IPS-NIHi11 (cell line): Measurements from ENCODE around the gene PYGO2.
"Not testable (repeated sequence)": the region's sequence is repeated elsewhere in the genome, so short reads cannot be mapped to it uniquely, and the experiment has no call there.

Experiments used
- DNase-seq: peaks from one replicate; pipeline ENCODE4 v3.0.0; 2012; ENCODE audit warnings: mixed read lengths, low spot score

Gene PYGO2

DNA sequence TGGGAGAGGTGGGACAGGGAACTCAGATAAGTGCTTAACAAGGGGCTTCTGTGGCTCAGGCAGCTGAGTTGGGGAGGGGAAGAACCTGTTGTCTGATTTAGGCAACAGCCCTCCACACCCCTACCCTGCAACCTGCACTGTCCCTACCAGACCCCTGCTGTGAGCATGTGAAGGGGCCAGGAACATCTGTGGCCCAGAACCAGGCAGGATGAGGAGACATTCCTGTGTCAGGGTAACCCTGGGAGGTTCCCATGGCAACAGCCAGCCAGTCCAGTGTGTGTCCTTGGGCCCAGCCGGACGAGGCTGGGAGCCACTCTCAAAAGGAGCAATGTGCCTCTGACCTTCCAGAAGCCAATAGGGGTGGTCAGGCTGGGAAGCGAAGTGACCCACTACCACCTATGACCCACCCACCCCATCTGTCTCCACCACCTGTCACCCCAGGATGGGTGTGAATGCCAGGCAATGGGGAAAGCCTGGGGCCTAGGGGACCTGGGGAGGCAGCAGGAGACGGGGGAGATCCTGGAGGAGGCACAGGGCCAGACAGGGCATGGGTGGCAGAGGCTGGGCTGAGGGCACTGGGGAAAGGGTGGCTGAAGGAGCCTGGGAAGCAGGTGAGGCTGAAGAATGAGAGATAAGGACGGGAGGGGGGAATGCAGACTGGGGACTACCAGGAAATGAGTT, 20.1 kb downstream of the PYGO2 start:
- peak; percentile 33 for DNase-seq

DNA sequence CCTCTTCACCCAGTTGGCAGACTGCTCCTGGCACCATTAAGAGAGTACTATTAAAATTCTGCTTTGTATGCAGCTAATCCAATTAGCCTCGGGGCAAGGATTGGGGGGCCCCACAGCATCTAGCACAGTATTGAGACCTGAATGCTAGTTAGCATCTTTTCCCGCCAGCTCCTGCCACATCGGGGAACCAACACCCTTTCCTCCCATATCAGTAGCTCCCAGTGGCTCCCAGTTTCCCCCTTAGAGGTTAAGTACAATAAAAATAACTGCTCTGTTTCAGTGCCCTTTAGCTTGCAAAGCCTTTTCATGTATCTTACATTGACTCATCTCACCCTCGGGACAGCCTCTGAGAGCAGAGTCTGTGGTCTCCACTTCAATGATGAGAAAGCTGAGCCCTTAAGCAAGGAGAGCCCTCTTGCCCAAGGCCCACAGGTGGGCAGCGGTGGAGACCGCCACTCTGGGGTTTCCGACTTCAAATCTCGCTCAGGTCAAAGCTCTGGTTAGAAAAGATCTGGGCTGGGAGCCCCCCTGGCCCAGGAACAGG, 20.9 kb downstream of the PYGO2 start:
- no peak for DNase-seq

DNA sequence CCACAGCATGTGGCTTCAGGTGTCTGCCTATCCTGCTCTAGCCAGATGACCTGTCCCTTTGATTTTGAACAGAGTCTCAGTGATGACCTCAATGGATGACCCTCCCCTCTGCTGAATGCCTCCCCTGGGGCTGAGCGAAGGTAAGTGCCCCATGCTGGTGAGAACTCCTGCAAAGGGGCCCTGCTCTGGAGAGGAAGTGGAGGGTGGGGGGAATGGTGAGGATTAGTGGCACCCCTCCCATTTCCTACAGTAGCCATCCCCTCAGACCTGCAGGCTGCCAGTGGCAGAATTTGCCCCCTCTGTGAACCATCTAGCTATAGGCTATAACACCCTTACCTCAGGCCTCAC, 21.4 kb downstream of the PYGO2 start:
- no peak for DNase-seq

DNA sequence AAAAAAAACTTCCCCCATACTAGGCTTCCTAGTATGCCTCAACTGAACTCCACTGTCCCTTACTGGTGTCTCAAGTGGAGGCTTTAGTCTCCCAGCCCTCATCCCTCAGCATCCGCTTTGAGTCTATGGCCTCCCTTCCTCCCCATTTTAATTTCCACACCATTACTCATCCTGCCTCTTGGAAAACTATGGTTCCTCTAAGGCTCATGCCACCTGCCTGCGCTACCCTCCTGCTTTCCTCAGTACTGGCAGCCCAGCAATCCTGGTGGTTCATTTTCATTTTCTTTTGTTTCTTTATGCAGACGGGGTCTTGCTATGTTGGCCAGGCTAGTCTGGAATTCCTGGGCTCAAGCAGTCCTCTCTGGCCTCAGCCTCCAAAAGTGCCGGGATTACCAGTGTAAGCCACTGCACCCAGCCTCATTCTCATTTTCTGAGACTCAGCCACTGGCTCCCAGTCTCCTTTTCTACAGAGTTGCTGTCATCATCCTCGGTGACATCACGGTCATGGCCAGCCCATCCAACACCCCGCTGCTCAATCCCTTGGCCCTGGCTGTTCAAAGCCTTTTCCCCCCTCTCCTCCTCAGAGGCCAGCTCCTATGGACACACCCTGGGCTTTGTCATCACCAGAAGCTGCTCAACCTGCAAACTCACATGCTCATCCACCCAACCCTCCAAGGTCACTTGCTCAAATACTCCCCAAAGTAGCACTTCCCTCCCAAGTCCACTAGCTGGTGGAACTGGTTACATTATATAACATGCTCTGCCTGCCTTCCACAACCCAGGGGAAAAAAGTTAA, 22.8 kb downstream of the PYGO2 start:
- DNase-seq: no peak

DNA sequence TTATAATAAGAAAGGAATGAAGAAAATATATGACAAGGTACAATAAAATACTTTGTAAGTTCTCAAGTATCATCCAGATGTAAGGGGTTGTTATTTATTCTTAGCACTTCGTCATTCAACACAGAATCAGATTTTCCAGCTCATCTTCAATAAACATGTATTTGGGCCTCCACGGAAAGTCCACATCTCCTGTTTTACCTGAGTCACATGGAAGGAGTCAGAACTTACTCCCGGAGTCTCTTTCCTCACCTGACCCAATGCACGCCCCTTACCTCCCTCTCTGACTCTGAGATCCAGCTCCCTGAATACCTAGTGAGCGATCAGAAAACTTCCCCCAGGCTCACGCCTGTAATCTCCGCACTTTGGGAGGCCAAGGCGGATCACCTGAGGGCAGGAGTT, 23.6 kb downstream of the PYGO2 start:
- no peak for DNase-seq

DNA sequence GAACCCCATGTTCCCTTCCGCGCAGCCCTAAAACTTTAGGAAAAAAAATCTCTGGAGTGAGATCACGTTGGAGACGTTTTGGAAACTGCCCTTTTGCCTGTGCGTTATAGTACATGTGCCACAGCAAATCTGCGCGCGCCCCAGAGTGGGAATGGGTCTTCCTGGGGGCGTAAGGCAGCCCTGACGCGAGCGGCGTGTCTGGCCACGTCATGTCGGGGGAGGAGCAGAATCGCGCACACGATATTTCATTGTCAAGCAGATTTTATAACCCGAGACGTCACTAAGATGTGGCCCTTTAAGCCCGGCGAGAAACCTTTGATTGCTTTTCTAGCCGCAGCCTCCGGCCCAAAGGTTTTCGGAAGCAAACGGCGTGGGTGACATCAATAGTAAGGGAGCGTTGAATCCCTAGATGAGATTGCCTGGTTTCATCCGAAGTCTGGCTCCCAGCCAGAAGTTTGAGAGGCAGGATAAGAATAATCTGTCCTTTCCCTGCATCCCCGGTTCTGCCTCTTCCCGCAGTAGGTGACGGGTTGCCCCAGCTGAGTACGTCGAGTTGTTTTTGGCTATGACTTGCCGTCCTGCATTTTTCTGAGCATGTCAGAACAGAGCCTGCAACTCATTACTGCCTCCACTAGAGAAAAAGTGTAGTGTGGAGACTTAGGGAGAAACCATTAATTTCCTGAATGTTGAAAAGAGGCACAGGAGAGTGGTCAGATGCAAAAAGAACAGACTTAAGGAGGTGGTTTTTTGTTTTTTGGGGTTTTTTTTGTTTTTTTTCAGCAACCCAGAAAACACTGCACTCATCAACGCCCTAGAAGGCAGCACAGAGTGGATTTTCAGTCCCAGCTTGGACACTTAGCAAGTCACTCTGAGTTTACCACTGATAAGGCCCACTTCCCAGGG, 24.2 kb downstream of the PYGO2 start:
- peak; percentile 87 for DNase-seq

DNA sequence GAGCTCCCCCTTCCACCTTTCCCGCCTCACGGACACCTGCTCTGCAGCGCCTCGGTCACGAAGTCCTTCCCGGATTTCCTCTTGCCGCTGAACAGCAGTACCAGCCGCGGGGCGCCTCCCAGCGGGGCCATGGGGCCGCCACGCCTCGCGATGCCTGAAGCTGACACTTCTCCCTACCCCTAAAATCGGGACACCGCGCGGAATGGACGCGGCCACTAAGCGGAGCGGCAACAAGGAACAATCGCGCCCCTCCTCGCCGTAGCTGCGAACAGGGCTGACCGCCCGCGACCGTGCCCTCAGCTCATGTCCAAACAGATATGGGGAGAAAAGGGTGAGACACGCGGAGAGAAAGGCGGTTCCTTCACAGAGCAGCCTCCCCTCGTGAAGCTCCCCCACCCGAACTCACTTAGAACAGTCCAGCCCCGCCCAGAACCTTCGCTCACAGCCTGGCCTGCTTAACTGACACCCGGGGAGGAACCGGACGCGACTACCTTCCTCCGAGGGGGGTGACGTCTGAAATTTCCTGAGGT, 25.0 kb downstream of the PYGO2 start, which contains the start of gene PMVK:
Gene PMVK, minus strand, starts transcription at position 165 of the 530 bp plus-strand sequence. Its CDS starts 34 bp downstream, at position 131.
- peak; percentile 94 for DNase-seq

DNA sequence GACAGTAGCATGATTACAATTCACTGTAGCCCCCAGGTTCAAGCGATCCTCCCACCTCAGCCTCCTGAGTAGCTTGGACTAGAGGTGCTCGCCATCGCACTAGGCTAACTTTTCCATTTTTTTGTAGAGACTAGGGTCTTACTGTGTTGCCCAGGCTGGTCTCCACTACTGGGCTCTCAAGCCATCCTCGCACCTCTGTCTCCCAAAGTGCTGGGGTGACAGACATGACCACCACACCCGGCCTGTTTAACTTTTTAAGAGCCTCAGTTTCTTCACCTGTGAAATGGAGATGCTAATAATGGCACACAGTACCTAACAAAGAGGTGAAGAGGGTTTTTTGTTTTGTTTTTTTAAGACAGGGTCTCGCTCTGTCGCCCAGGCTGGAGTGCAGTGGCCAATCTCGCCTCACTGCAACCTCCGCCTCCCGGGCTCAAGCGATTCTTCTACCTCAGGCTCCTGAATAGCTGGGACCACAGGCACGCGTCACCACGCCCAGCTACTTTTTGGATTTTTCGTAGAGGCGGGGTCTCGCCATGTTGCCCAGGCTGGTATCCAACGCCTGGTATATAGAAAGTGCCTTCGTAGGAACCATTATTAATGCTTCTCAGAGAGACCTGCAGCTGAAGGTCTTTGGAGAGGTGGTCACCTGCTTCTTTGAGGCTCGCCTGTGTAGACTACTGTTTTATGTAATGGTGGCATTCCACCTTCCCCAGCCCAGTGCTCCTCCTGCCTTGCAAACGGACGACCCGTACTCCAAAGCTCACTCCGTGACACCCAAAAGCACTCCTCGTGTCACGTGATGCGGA, 25.6 kb downstream of the PYGO2 start:
- no peak for DNase-seq

DNA sequence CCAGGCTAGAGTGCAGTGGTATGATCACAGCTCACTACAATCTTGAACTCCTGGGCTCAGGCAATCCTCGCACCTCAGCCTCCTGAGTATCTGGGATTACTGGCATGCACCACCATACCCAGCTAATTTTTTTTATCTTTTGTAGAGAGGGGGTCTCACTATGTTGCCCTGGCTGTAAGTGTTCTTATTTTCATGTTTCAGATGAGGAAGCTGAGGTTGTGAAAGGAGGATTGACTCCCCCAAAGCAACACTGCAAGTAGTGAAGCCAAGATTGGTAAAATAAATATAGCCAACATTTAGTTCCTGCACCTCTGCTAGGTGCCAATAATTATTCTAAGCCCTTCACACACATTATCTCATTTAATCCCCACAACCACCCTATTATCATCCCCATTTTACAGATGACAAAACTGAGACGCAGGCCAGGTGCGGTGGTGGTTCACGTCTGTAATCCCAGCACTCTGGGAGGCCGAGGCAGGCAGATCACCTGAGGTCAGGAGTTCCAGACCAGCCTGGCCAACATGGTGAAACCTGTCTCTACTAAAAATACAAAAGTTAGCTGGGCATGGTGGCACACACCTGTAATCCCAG, 27.1 kb downstream of the PYGO2 start:
- DNase-seq: no peak

DNA sequence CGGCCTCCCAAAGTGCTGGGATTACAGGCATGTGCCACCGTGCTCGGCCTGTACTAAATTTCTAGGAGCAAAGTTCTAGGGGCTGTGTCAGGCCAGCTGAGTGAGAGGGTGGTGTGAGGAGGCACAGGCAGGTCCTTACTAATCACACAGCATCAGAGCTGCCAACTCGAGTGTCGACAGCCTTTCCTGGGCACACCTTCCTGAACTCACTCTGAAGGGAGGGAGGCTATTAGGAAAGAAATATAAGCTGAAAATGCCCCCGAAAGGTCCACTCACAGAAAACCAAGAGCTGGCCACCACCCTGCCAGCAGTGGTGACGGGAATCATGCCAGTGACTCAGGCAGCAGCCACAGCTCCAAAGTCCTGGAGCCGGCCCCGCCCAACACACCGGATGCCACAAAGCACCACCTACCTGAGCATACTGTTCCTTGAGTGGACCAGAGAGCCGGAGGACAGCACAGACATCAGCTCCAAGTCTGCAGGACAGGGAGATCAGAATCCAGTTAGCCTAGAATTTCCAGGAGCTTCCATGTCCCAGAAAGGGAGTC, 29.6 kb downstream of the PYGO2 start:
- DNase-seq: peak; percentile 52

DNA sequence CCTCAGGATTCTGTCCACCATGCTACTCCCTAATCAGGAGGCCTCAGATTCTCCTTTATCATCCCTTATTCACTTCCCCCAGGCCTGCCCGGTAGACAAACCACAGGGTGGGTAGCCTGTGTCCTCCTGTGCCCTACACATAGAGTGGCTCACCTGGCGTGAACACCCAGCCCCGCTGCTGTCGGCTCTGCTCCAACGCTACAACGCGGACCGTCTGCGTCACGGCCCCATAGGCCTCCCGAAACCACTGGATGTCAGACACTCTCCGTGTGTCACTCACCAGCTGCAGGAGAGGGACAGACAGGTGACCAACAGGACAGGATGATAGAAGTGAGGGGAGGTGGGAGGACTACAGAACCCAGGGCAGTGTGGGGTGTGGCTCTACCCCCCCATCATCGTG, 35.4 kb downstream of the PYGO2 start:
- no peak for DNase-seq

DNA sequence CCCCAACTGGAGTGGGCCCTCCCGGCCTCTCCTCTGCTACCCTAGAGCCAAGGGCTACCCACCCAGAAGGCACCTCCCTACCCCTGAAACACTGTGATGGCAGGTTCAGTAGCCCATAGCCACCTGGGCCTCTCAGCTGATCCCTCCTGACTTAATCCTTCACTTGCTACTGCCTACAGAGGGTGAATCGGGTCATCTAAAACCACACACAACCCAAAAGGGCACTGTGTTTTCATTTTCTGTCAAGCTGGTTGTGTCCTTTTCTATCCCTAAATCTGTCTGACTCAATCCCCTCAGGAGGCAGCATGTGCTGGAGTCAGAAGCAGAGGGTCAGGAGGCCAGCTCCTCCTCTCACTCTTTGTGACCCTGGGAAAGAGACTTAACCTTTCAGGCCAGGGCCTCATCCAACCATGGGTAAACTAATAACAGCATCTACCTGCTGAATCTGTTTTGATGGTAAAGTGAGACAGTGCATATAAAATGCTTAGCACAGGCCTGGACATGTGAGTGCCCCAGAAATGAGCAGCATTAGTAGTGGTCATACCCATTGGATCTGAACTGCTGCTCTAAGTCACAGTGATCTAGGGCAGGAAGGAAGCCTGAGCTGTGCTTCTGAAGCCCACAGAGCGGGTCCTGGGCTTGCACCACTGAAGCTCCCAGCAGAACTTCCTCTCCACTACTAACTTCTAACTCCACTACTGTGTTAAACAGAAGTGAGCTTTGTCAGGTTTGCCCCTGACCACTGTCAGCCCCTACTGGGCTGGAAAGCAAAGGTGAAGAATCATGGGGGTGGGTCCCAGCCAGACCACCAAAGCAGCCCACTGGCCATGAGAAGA, 36.0 kb downstream of the PYGO2 start:
- no peak for DNase-seq

DNA sequence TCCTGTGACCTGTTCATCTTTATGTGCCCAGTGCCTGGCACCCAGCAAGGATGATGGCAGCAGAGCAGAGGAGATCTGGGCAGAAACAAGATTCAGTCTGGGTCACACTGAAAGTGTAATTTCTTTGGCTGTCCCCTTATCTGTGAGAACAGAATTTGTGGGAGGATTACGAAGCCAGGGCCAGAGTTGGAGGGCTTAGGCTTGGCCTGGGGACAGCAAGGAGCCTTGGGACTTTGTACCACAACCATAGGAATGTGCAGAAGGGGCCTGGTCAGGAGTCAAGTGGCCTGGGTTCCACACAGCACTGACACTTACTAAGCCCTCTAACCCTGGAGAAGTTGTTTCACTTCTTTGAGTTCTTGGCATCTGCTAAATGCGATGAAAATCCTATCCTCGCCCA, 37.9 kb downstream of the PYGO2 start:
- no peak for DNase-seq

DNA sequence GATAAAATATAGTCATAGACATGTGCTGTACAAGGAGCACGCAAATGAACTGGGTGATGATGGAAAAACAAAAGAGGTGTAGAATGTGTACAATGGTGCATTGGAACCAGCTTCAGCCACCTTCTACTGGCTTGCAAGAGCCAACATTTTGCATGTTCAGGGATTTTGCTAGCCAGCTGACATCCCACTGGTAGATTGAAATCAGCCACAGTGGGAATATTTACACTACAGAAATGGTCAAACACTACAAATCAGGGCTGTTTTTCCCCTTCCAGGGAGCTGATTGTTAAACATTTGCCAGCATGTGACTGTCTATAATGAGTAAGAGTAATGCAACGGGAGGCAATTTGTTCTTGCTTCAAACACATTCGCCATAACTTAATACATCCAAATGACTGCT, 48.3 kb downstream of the PYGO2 start:
- DNase-seq: no peak

DNA sequence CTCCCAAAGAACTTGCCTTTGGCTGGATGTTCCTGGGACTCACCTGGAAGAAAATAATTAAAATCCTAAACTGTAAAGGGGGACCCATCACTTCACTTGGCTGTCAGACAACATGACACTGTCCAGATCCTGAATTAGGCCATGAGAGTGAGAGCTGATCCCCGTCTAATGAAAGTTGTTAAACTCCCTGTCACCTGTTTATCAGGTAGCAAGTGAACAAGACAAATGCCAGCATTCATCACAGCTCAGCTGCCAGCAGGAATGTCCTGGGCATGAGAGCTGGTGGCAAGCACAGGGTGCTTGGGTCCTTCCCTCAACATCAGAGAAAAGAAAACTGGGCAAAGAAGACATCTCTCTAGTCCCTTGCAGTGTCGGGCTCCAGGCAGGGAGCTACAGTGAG, 48.8 kb downstream of the PYGO2 start:
- DNase-seq: no peak

DNA sequence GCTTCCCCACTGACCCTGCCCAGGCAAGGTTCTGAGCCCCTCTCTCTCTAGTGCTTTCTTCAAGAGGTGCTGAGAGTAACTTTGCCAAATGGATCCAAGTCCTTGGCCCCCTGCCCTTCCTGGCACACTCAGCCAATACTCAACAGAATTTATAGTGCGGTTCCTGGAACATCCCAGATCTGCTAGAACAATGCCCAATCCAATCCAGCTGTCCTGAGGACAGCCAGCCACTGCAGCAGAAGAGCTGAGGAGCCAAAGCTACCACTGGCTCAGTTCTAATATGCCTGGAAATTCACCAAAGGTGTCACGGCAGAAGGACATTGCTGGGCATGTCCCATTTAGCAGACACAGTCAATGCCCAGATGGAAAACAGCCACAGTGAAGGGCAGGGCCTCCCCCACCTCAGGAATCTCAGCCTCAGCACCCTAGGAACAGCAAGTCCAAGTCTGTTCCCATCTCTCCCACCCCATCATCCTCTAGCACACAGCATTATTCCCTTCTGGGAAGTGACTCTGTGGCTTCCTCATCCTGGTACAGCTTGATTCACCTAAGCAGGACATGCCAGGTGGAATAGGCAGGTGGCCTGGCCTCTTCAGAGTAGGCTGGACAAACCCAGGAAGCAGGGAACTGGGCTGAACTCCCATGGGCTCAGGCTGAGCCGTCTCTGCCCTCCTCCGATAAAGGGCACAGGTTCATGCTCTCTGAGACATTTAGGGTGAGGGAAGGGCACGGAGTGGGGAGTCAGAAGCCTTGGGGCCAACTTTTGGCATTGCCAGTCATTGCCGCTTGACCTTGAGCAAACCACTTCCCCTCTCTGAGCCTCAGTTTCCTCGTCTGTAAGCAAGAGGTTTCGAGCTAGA, 49.7 kb downstream of the PYGO2 start:
- no peak for DNase-seq

DNA sequence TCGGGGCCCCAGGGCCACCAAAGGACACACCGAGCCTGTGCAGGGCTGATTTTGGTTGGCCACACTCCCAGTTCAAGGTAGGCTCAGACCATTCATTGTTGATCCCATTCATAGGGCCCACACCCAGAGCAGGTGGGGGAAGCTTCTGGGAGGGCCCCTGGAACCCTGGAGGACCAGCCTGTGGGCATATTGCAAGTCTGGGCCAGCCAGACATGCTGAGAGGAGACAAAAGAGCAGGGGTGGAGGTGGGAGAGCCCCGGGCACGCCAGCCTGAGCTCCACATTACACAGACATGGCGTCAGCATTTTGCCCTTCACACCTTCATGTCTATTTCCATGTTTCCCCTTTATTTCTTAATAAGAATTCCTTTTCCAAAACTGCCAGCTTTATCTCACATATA, 50.7 kb downstream of the PYGO2 start:
- no peak for DNase-seq

DNA sequence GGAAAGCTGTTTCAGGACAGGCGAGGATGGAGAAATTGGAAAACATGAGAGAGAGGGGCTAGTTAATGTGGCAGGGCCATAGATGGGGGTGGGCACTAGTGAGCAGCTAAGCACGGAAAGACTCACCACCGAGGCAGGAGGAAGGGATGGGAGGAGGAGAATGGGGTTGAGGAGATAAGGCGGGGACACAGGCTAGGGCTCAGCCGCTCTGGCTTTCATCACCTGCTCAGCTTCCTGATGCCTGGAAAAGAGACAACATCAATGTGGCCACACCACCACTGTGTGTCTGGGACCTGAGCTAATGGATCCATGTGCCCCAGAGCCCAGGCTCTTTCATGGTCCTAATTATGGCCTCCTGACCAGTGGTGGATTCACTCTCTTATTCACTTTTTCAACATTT, 52.6 kb downstream of the PYGO2 start:
- no peak for DNase-seq

DNA sequence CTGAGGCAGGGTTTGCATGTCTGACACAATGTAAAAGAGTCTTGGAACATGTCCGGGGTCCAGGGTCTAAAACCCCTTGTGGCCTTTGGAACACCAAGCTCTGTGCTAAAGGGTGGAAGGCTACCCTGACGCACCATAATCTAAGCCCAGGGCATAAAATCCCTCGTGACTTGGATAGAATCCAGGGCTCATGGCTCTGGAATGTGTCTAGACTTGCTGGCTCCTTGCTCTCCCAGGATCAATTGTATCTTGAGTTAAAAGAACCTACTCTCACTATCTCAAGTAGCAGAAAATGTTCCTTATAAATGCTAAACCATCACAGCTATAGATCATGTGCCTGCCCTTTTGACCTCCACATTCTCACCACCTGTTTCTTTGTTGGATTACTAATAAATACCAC, 53.5 kb downstream of the PYGO2 start:
- not testable (repeated sequence) for DNase-seq
